Measurements from ENCODE around the gene ERN1.

The ERN1 gene

DNA sequence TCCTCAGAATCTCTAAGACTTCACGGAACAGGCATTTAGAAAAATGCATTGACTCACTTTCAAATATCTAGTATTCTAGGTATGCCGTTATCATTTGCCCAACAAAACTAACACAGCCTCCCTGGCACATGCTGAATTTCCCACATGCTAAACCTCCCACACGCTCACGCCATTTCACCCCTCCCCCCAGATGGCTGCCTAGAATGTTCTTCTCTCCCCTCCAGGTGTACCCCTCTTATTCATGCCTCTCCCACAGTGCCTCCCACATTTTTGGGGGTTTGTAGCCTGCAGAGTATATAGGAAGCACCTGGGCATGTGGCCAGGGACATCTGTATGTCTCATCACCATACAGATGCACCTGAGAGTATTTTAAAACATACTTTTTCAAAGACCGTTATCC lies 71.3 kb downstream of the ERN1 start:
- H3K4me2 ChIP-seq (ENCODE audit: insufficient read depth, low read length): no peak overlapping the region
- H3K27ac ChIP-seq (ENCODE audit: low read length): no peak overlapping the region
- H4K20me1 ChIP-seq (ENCODE audit: insufficient read depth, low read length): no peaks in the 10 kb centered on the region
- no peaks in the 10 kb centered on the region for H3K27me3 ChIP-seq (ENCODE audit: insufficient read depth, low read length, poor library complexity)
- no peaks in the 10 kb centered on the region for H3K79me2 ChIP-seq (ENCODE audit: insufficient read depth, low read length)
- no peak for ATAC-seq (ENCODE audit: insufficient read depth, low read depth)
- H3K4me3 ChIP-seq (ENCODE audit: low read depth in 1 of 2, low read length in 2 of 2): no peak overlapping the region
- peaks cover 2% of the 10 kb centered on the region; the same call in 1 of the 2 replicates for H3K4me1 ChIP-seq (ENCODE audit: insufficient read depth, low read length)
- TF ChIP-seq EZH2 (IDR thresholded peaks at IDR 0.05; ENCODE audit: borderline replicate concordance, low read depth, low read length, severe bottlenecking) (no peak), CTCF (IDR thresholded peaks at IDR 0.05; ENCODE audit: borderline replicate concordance, extremely low read depth, low read length, poor library complexity, severe bottlenecking) (no peak)
- H3K36me3 ChIP-seq (ENCODE audit: insufficient read depth, low read length): peaks cover 23% of the 10 kb centered on the region
- DNase-seq: peak; percentile 10
- H3K9me3 ChIP-seq (ENCODE audit: insufficient read depth, low read length, severe bottlenecking): no peaks in the 10 kb centered on the region
- no peak overlapping the region for H2AFZ ChIP-seq (ENCODE audit: low read depth, low read length)
- no peak overlapping the region for H3K9ac ChIP-seq (ENCODE audit: low read depth, low read length)

DNA sequence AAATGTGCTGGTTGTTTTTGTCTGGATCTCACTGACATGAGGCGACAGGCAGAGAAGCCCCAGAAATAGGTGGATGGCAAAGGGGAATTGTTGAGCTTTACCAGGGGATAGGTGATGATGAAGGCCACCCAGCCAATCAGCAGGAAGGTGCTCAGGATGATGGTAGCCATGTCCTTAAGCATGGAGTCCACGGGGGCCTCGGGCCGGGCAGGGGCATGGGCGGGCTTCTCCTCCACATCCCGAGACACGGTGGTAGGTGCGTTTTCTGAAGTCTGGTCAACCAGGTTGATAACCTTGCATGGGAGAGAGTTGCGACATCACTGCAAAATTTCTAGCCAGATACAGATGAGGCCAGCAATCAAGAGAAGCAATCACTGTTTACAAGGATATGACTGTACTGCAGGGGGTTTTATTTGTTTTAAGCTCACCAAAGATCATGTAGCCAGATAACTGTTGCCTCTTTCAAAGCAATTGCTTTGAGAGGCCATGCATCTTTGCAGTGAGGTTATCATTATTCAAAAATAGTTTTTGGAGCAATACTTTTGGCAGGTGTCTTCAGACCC lies 72.2 kb downstream of the ERN1 start:
- no peaks in the 10 kb centered on the region for H3K79me2 ChIP-seq (ENCODE audit: insufficient read depth, low read length)
- H3K4me1 ChIP-seq (ENCODE audit: insufficient read depth, low read length): peaks cover 2% of the 10 kb centered on the region; the same call in 1 of the 2 replicates
- no peak overlapping the region for H3K4me3 ChIP-seq (ENCODE audit: low read depth in 1 of 2, low read length in 2 of 2)
- TF ChIP-seq EZH2 (IDR thresholded peaks at IDR 0.05; ENCODE audit: borderline replicate concordance, low read depth, low read length, severe bottlenecking) (no peak), CTCF (IDR thresholded peaks at IDR 0.05; ENCODE audit: borderline replicate concordance, extremely low read depth, low read length, poor library complexity, severe bottlenecking) (no peak)
- no peak overlapping the region for H3K9ac ChIP-seq (ENCODE audit: low read depth, low read length)
- no peak overlapping the region for H3K27ac ChIP-seq (ENCODE audit: low read length)
- DNase-seq (no peak), ATAC-seq (ENCODE audit: insufficient read depth, low read depth) (no peak)
- no peak overlapping the region for H3K4me2 ChIP-seq (ENCODE audit: insufficient read depth, low read length)
- no peaks in the 10 kb centered on the region for H3K9me3 ChIP-seq (ENCODE audit: insufficient read depth, low read length, severe bottlenecking)
- H2AFZ ChIP-seq (ENCODE audit: low read depth, low read length): no peak overlapping the region
- H3K27me3 ChIP-seq (ENCODE audit: insufficient read depth, low read length, poor library complexity): no peaks in the 10 kb centered on the region
- H4K20me1 ChIP-seq (ENCODE audit: insufficient read depth, low read length): no peaks in the 10 kb centered on the region
- peaks cover 25% of the 10 kb centered on the region for H3K36me3 ChIP-seq (ENCODE audit: insufficient read depth, low read length)

DNA sequence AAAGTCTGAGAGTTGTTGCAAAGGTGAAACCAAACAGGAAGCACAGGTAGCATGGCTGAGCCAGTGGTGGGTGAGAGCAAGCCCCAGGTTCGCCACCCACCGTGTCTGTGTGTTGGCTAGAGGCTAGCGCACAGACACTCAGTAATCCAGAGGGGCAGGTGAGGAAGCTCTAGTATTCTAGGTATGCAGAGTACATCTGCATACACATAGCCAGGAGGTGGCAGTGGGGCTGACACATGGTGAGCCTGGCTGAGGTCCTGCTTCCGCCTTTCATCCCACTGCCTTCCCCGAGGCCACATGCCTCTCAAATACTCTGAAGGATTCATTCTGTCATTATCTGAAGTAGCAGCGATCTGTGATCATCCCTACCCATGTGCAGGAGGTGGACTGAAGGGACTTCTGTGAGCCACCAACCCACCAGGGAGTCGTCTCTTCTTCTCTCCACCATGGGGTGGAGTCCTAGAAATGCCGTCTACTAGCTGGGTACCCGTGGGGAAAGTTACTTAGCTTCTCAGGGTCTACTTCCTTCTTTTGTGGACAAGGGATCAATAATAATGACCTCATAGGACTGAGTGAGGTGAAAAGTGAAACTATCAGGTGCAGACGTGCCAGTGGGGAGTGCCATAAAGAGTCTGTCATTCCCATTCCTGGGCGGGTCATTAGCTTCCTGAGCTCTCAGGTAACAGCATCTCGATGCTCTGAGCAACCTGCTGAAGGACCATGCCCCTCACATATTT lies 73.5 kb downstream of the ERN1 start:
- DNase-seq (no peak), ATAC-seq (ENCODE audit: insufficient read depth, low read depth) (no peak)
- no peak overlapping the region for H3K4me3 ChIP-seq (ENCODE audit: low read depth in 1 of 2, low read length in 2 of 2)
- H3K27me3 ChIP-seq (ENCODE audit: insufficient read depth, low read length, poor library complexity): no peaks in the 10 kb centered on the region
- H2AFZ ChIP-seq (ENCODE audit: low read depth, low read length): no peak overlapping the region
- H3K9ac ChIP-seq (ENCODE audit: low read depth, low read length): no peak overlapping the region
- peaks cover 29% of the 10 kb centered on the region for H3K36me3 ChIP-seq (ENCODE audit: insufficient read depth, low read length)
- H3K79me2 ChIP-seq (ENCODE audit: insufficient read depth, low read length): no peaks in the 10 kb centered on the region
- no peaks in the 10 kb centered on the region for H3K9me3 ChIP-seq (ENCODE audit: insufficient read depth, low read length, severe bottlenecking)
- no peak for TF ChIP-seq CTCF (IDR thresholded peaks at IDR 0.05; ENCODE audit: borderline replicate concordance, extremely low read depth, low read length, poor library complexity, severe bottlenecking)
- TF ChIP-seq EZH2 (IDR thresholded peaks at IDR 0.05; ENCODE audit: borderline replicate concordance, low read depth, low read length, severe bottlenecking): no peak
- H3K27ac ChIP-seq (ENCODE audit: low read length): no peak overlapping the region
- H4K20me1 ChIP-seq (ENCODE audit: insufficient read depth, low read length): no peaks in the 10 kb centered on the region
- H3K4me2 ChIP-seq (ENCODE audit: insufficient read depth, low read length): no peak overlapping the region
- peaks cover 7% of the 10 kb centered on the region for H3K4me1 ChIP-seq (ENCODE audit: insufficient read depth, low read length)

All from DND-41 (cell line).